ENCODE results near the gene SVBP.

DNA sequence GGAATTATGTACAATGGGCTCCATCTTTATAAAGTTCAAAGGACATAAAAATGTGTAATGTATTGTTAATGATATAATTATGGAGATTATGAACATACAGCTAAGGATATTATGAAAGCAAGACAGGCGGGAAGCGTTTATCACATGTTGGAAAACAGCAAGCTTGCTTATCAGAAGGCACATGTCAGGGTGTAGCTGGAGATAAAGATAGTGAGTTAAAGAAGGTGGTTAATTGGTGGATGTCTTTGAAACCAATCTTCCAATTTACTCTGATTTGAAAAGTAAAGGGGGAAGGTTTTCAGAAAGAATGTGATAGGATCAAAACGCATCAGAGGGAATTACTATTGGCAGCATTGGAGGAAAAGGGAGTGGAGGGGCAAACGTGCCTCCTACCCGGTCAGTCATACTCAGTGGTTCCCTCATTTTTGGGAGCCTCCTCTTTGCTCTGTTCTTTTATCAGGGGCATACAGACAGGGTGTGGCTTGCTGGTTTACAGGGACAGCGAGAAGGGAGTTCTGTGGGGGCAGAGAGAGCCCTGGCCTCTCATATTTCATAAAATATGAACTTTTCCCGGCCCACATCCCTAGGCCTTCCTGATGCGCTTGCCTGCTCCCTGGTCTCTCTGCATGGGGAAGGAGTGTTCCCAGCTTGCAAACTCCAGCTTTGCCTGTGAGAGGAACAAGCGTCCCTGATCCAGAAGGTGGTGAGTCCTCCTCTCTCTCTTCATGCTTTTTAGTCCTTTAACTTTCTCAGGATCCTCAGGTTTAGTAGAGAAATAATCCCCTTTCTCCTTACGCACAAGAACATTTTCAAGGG lies 8.0 kb upstream of the SVBP start:
- no peak for TF ChIP-seq EZH2 (IDR thresholded peaks at IDR 0.05; ENCODE audit: low read length)
- TF ChIP-seq, protein P1, sequence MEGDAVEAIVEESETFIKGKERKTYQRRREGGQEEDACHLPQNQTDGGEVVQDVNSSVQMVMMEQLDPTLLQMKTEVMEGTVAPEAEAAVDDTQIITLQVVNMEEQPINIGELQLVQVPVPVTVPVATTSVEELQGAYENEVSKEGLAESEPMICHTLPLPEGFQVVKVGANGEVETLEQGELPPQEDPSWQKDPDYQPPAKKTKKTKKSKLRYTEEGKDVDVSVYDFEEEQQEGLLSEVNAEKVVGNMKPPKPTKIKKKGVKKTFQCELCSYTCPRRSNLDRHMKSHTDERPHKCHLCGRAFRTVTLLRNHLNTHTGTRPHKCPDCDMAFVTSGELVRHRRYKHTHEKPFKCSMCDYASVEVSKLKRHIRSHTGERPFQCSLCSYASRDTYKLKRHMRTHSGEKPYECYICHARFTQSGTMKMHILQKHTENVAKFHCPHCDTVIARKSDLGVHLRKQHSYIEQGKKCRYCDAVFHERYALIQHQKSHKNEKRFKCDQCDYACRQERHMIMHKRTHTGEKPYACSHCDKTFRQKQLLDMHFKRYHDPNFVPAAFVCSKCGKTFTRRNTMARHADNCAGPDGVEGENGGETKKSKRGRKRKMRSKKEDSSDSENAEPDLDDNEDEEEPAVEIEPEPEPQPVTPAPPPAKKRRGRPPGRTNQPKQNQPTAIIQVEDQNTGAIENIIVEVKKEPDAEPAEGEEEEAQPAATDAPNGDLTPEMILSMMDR (optimal IDR thresholded peaks at IDR 0.05 in 1 of 3, IDR thresholded peaks at IDR 0.05 in 1 of 3, conservative IDR thresholded peaks at IDR 0.05 in 1 of 3; ENCODE audit: extremely low read depth in 1 of 3, insufficient read depth in 2 of 3, low read length in 3 of 3) = no peak
